ENCODE measurements around the gene ANLN.

The ANLN gene

GRCh38 chr7:36430881-36431280 is 41.2 kb downstream of the ANLN start:
- DNase-seq (ENCODE audit: low read depth), result no peak
- no peak for TF ChIP-seq CTCF (conservative IDR thresholded peaks at IDR 0.05; ENCODE audit: low read depth, low read length)

GRCh38 chr7:36438211-36438610 is 48.5 kb downstream of the ANLN start:
- no peak overlapping the region for H3K4me3 ChIP-seq (ENCODE audit: low read depth, low read length)
- DNase-seq (ENCODE audit: low read depth), result no peak
- no peak for TF ChIP-seq CTCF (conservative IDR thresholded peaks at IDR 0.05; ENCODE audit: low read depth, low read length)

More at GRCh38 chr7:36430881-36431280, 41.2 kb downstream of the ANLN start:
- H3K4me3 ChIP-seq (ENCODE audit: low read depth, low read length), result no peak overlapping the region

- peak; percentile 26 for DNase-seq (ENCODE audit: low read depth)
- TF ChIP-seq CTCF (conservative IDR thresholded peaks at IDR 0.05; ENCODE audit: low read depth, low read length), result no peak
- H3K4me3 ChIP-seq (ENCODE audit: low read depth, low read length), result no peak overlapping the region
These were observed 50.0 kb downstream of the ANLN start for GRCh38 chr7:36439624-36440023.

GRCh38 chr7:36440880-36441279 is 51.2 kb downstream of the ANLN start:
- peak; percentile 63 for DNase-seq (ENCODE audit: low read depth)
- TF ChIP-seq CTCF (conservative IDR thresholded peaks at IDR 0.05; ENCODE audit: low read depth, low read length), result no peak
- H3K4me3 ChIP-seq (ENCODE audit: low read depth, low read length), result no peak overlapping the region

GRCh38 chr7:36441344-36442022 is 51.8 kb downstream of the ANLN start:
- no peak for TF ChIP-seq CTCF (conservative IDR thresholded peaks at IDR 0.05; ENCODE audit: low read depth, low read length)
- DNase-seq (ENCODE audit: low read depth), result no peak

GRCh38 chr7:36448781-36449379 is 59.2 kb downstream of the ANLN start:
- no peak for TF ChIP-seq CTCF (conservative IDR thresholded peaks at IDR 0.05; ENCODE audit: low read depth, low read length)
- peak; percentile 35 for DNase-seq (ENCODE audit: low read depth)
- H3K4me3 ChIP-seq (ENCODE audit: low read depth, low read length), result no peak overlapping the region

More at GRCh38 chr7:36441344-36442022, 51.8 kb downstream of the ANLN start:
- no peak overlapping the region for H3K4me3 ChIP-seq (ENCODE audit: low read depth, low read length)

GRCh38 chr7:36449685-36450084 is 60.0 kb downstream of the ANLN start:
- no peak for DNase-seq (ENCODE audit: low read depth)
- no peak overlapping the region for H3K4me3 ChIP-seq (ENCODE audit: low read depth, low read length)
- TF ChIP-seq CTCF (conservative IDR thresholded peaks at IDR 0.05; ENCODE audit: low read depth, low read length), result no peak
